C4-2B (cell line): ENCODE results near the gene MUTYH.

ENCODE experiments used
- H3K27ac ChIP-seq: fragments of 450-650 bp; 2 replicates; pipeline ENCODE4 v1.5.1; 2017
- CTCF ChIP-seq: fragments of 450-650 bp; conservative IDR thresholded peaks from 2 replicates; pipeline ENCODE4 v1.5.1; 2017; ENCODE audit warnings: mild to moderate bottlenecking
- ZFX ChIP-seq: fragments of 450-650 bp; IDR thresholded peaks from 2 replicates; pipeline ENCODE4 v1.6.1; 2017

The MUTYH gene

GRCh38 chr1:45326627-45327623 is 13.3 kb downstream of the MUTYH start, which contains the start of gene HPDL:
Gene HPDL (plus strand): TSS chr1:45326895. CDS start chr1:45327149, 254 bp downstream.
- TF ChIP-seq CTCF, result no peak
- no peak within 1 kb of the TSS for H3K27ac ChIP-seq

GRCh38 chr1:45325851-45326506 is 14.3 kb downstream of the MUTYH start:
- H3K27ac ChIP-seq, result no peak overlapping the region
- TF ChIP-seq CTCF (no peak), ZFX (no peak)

GRCh38 chr1:45322486-45323040 is 17.7 kb downstream of the MUTYH start:
- H3K27ac ChIP-seq, result no peak overlapping the region
- no peak for TF ChIP-seq CTCF
- no peak for TF ChIP-seq ZFX

- no peak overlapping the region for H3K27ac ChIP-seq
- no peak for TF ChIP-seq ZFX
- no peak for TF ChIP-seq CTCF
Measured at GRCh38 chr1:45321444-45321843, 18.8 kb downstream of the MUTYH start.

- H3K27ac ChIP-seq, result no peak overlapping the region
- no peak for TF ChIP-seq ZFX
- no peak for TF ChIP-seq CTCF
Measured at GRCh38 chr1:45319761-45320160, 20.5 kb downstream of the MUTYH start.

- no peak overlapping the region for H3K27ac ChIP-seq
- TF ChIP-seq CTCF (no peak), ZFX (no peak)
Measured at GRCh38 chr1:45317166-45317565, 23.1 kb downstream of the MUTYH start.

GRCh38 chr1:45314266-45314665 is 26.0 kb downstream of the MUTYH start:
- TF ChIP-seq ZFX (no peak), CTCF (no peak)
- no peak overlapping the region; the same call in 1 of the 2 replicates for H3K27ac ChIP-seq
